Ectodermal cell (in vitro differentiated cells): Measurements from ENCODE around the gene AGAP5.
"Not testable (repeated sequence)": the region's sequence is repeated elsewhere in the genome, so short reads cannot be mapped to it uniquely, and the experiment has no call there.

Source experiments
- H3K27ac ChIP-seq: 2 replicates; pipeline ENCODE4 v1.7.0; 2013; ENCODE audit warnings: mild to moderate bottlenecking, low read depth, low read length; ENCODE audit not compliant: insufficient read depth, poor library complexity, severe bottlenecking
- H3K27me3 ChIP-seq: 2 replicates; pipeline ENCODE4 v1.7.0; 2013; ENCODE audit warnings: mild to moderate bottlenecking, low read length; ENCODE audit not compliant: insufficient read depth, control insufficient read depth, poor library complexity, severe bottlenecking
- H3K36me3 ChIP-seq: one replicate; pipeline ENCODE4 v1.7.0; 2013; ENCODE audit warnings: low read length; ENCODE audit not compliant: control insufficient read depth, insufficient read depth
- H3K4me1 ChIP-seq: one replicate; pipeline ENCODE4 v1.7.0; 2013; ENCODE audit warnings: low read length; ENCODE audit not compliant: control insufficient read depth, insufficient read depth
- H3K4me3 ChIP-seq: 2 replicates; pipeline ENCODE4 v1.7.0; 2013; ENCODE audit warnings: low read depth, low read length, control low read depth; ENCODE audit not compliant: insufficient read depth
- H3K9me3 ChIP-seq: 2 replicates; pipeline ENCODE4 v1.7.0; 2013; ENCODE audit warnings: mild to moderate bottlenecking, low read length, moderate library complexity; ENCODE audit not compliant: control insufficient read depth
- WGBS, 2 experiments: methylation state at CpG; one replicate each; pipeline ENCODE4 v1.1.7; 2013; ENCODE audit warnings: missing lambda C conversion rate in 2 of 2; 5-methylcytosine and 5-hydroxymethylcytosine counted together

AGAP5 gene

GRCh38 chr10:73695302-73695701 is 2.6 kb downstream of the AGAP5 start:
- H3K36me3 ChIP-seq, H3K4me3 ChIP-seq, H3K4me1 ChIP-seq, H3K9me3 ChIP-seq, H3K27me3 ChIP-seq, H3K27ac ChIP-seq: not testable (repeated sequence)

- WGBS, 2 experiments, result 98 to 99% methylated on average over 4 of the region's 6 CpGs
- H3K4me3 ChIP-seq, H3K27ac ChIP-seq, H3K36me3 ChIP-seq, H3K4me1 ChIP-seq, H3K27me3 ChIP-seq, H3K9me3 ChIP-seq: not testable (repeated sequence)
These were observed 7.2 kb downstream of the AGAP5 start for GRCh38 chr10:73690755-73691154.

GRCh38 chr10:73689596-73689995 is 8.3 kb downstream of the AGAP5 start:
- H3K36me3 ChIP-seq, H3K4me1 ChIP-seq, H3K27me3 ChIP-seq, H3K4me3 ChIP-seq, H3K9me3 ChIP-seq, H3K27ac ChIP-seq: not testable (repeated sequence)
- WGBS, 2 experiments, result 98% methylated on average over 23 to 27 of the region's 28 CpGs

GRCh38 chr10:73687641-73688040 is 10.3 kb downstream of the AGAP5 start:
- WGBS, 2 experiments, result no CpG with 5 or more reads among the region's 1 CpG
- H3K4me1 ChIP-seq, H3K27ac ChIP-seq, H3K9me3 ChIP-seq, H3K27me3 ChIP-seq, H3K36me3 ChIP-seq, H3K4me3 ChIP-seq: not testable (repeated sequence)

GRCh38 chr10:73674546-73674945 is 23.4 kb downstream of the AGAP5 start:
- not testable (repeated sequence) for H3K27me3 ChIP-seq, H3K4me1 ChIP-seq, H3K4me3 ChIP-seq, H3K27ac ChIP-seq, H3K9me3 ChIP-seq, H3K36me3 ChIP-seq
- WGBS, 2 experiments, result 94 to 99% methylated on average over 3 to 10 of the region's 20 CpGs

GRCh38 chr10:73668378-73668777 is 29.5 kb downstream of the AGAP5 start:
- 100% methylated on average over 1 of the region's 4 CpGs; no CpG with 5 or more reads in 1 of the 2 experiments for WGBS, 2 experiments
- H3K36me3 ChIP-seq, H3K27me3 ChIP-seq, H3K4me1 ChIP-seq, H3K9me3 ChIP-seq, H3K4me3 ChIP-seq, H3K27ac ChIP-seq: not testable (repeated sequence)

- not testable (repeated sequence) for H3K9me3 ChIP-seq, H3K4me1 ChIP-seq, H3K4me3 ChIP-seq, H3K27ac ChIP-seq, H3K27me3 ChIP-seq, H3K36me3 ChIP-seq
- WGBS, 2 experiments, result 91 to 92% methylated on average over 3 of the region's 5 CpGs
These were observed 31.6 kb downstream of the AGAP5 start for GRCh38 chr10:73666153-73666809.

GRCh38 chr10:73665581-73665980 is 32.3 kb downstream of the AGAP5 start:
- H3K36me3 ChIP-seq, H3K9me3 ChIP-seq, H3K4me3 ChIP-seq, H3K27ac ChIP-seq, H3K4me1 ChIP-seq, H3K27me3 ChIP-seq: not testable (repeated sequence)
- WGBS, 2 experiments, result 85 to 94% methylated on average over 3 of the region's 3 CpGs

GRCh38 chr10:73664156-73665040 is 33.5 kb downstream of the AGAP5 start:
- WGBS, 2 experiments, result 93% methylated on average over 13 of the region's 13 CpGs
- not testable (repeated sequence) for H3K27me3 ChIP-seq, H3K36me3 ChIP-seq, H3K4me1 ChIP-seq, H3K9me3 ChIP-seq, H3K27ac ChIP-seq, H3K4me3 ChIP-seq

GRCh38 chr10:73663621-73664020 is 34.3 kb downstream of the AGAP5 start:
- WGBS, 2 experiments, result 87 to 89% methylated on average over 10 of the region's 10 CpGs
- H3K9me3 ChIP-seq, result not testable (repeated sequence)

More at GRCh38 chr10:73663621-73664020, 34.3 kb downstream of the AGAP5 start:
- H3K36me3 ChIP-seq, H3K4me3 ChIP-seq, H3K27ac ChIP-seq, H3K4me1 ChIP-seq, H3K27me3 ChIP-seq: not testable (repeated sequence)
